GM18517 (cell line): ENCODE measurements around the gene ZNF417.
"Not testable (repeated sequence)": the region's sequence is repeated elsewhere in the genome, so short reads cannot be mapped to it uniquely, and the experiment has no call there.

Experiments used
- ATAC-seq: cut with Tn5 transposase; IDR thresholded peaks from one replicate; pipeline ENCODE4 v1.9.1; 2021; ENCODE audit warnings: mild to moderate bottlenecking, moderate library complexity; ENCODE audit not compliant: unreplicated experiment

The ZNF417 gene

DNA sequence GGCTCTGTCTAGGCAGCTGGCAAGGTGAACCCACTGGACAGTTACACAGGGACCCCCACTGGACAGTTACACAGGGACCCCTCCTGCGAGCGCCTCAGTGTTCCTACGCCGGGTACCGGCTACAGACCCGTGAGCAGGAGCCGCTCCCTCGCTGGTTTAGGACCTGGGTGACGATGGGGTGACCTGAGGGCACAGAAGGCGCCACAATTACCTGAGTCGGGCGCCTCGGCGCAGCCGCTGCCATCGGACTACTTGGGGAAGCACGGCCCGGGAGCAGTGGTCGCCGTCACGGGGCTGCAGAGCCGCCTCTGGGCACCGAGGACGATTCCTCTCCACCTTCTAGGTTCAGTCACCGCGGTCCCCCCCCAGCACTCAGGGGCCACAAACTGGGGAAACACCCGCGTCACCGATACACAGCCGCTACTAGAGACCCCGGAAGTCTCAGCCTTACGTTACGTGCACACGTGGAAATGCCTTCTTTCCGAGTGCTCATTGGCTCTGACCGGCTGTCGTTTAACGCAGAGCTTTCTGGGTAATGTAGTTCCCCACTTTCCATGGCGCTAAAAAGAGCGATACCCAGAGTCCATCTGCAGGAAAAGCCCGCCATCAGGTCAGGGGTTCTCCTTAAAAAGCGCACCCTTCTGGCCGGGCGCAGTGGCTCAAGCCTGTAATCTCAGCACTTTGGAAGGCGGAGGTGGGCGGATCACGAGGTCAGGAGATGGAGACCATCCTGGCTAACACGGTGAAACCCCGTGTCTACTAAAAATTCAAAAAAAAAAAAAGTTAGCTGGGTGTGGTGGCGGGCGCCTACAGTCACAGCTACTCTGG is at the start of gene ZNF417:
ZNF417 (minus strand) TSS at position 425 of the 828 bp plus-strand sequence; CDS start at position 244, 181 bp downstream.
- peak; percentile 94 for ATAC-seq

DNA sequence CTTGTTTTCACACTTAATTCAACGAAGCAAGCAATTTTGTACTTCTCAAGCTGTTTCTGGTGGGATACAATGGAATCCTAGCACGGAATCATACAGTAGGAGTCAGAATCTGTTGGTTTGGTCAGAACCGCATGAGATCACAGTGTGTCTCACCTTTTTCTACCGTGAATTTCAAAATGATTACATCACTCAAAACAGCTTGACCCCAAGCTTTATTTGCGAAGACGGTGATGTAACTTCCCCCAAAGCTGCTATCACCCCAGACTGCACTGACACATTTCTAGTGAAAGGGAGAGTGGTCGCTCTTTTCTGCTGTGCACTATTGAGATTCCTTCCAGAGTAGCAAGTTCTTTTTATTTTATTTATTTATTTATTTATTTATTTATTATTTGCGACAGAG is 48.4 kb upstream of the ZNF417 start:
- no peak for ATAC-seq

DNA sequence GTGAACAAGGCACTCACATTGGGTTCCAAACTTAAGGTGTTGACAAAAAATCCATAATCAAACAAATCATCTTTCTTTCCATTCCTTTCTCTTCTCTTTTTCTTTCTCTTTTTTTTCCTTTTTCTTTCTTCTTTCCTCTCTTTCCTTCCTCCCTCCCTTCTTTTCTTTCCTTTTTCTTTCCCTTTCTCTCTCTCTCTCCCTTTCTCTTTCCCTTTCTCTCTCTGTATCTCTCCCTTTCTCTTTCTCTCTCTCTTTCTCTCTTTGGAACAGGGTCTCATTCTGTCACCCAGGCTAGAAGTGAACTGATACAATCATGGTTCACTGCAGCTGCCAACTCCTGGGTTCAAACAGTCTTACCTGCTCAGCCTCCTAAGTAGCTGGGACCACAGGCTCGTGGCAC is 45.4 kb upstream of the ZNF417 start:
- ATAC-seq = no peak

DNA sequence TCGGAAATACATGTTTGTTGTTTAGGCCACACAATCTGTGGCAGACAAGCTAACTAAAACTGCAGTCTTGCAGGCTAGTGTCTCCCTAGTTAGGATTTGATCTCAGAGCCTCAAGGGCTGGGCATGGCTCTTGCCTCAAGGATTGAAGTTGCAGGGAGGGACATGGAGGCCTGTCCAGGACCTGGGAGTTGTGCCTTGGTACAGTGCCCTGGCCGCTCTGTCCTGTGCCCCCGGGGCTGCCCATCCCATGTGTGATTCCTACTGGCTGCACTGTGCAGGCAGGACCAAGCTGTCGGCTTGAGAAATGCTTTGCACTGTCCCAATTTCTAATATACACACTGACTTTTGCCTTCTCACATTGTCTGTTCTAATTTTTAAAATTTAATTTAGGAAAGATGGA is 38.6 kb upstream of the ZNF417 start:
- no peak for ATAC-seq

DNA sequence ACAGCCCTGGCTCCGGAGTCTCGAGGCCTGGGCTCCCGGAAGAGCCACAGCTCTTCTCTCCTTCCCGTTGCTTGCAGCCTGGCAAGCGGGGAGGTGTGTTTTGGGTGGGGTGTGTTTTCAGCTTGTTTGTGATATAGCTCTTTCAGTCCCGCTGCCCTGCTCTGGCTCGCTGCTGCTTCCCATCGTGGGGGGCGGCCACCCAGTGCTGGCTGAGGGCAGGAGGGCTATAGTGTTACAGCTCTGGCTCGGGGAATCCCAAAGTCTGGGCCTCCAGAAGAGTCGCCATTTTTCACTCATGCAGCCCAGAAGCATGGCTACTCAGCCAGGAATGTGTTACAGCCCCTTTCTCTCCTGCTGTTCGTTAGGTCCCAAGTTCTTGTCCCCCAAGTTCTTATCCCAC is 33.3 kb upstream of the ZNF417 start:
- ATAC-seq = no peak

DNA sequence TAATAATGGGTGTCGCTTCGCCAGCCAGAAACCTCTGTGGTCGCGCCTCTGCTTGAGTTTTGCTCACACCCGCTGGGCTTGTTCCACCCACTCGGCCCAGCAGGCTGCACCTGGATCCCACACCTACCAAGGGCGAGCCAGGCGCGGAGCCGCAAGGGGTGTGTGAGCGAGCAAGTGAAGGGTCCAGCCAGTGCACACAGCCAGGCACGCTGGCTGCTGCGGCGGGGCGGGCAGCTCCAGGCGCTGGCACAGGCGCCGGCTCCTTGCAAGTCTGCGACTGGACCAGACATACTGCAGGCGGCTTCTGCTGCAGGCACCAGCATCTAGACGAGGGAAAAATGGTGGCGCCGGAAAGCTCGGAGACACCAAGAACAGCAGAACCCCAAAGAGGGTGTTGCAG is 32.9 kb upstream of the ZNF417 start:
- ATAC-seq = no peak

DNA sequence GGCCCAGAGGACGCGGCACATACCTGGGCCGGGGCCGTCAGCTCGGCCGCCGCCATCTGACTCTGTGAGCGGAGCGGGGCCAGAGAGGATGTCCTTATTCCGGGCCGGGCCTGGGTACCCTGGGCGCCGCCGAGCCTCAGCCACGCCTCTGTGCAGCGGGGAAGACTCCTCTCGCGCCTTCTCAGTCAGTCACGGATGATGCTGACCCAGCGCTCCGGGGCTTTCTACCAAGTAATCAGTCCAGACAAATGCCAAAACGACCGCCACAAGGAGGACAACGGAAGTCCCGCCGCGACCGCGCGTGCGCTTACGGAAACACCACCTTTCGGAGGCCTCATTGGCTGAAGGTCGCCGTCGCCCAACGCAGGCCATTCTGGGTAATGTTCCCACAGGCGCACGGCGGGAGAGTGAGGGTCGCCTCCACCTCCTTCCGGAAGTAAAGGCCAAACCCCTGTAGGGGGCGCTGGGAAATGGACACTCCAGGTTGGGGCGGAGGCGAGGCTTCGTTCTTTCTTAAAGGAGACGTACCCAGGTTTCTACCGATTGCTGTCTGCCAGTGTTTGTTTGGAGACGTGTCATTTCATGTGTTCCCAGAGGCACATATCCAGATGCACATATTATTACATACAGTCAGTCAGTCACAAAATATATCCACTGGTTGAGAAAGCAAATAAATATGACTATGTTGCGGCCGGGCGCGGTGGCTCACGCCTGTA is 31.2 kb upstream of the ZNF417 start, which contains the start of gene ZNF256:
ZNF256 (minus strand) TSS at position 288 of the 716 bp plus-strand sequence; CDS start at position 56, 232 bp downstream.
- ATAC-seq = peak; percentile 85

DNA sequence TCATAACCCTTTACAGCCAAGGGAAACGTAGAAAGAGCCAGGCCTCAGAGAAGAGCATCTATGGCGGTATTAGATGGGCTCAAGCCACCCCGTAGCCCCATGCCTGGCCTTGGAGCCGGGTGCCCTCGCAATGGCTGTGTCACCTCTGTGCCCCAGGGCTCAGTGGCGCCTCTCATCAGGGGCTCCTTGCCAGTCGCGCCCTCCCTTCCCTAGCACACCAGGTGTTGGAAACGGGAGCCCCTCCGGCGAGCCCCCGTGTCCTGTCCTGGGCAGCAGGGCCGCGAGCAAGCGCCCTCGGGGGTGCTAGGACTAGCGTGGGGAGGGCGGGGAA is 30.7 kb upstream of the ZNF417 start:
- no peak for ATAC-seq

DNA sequence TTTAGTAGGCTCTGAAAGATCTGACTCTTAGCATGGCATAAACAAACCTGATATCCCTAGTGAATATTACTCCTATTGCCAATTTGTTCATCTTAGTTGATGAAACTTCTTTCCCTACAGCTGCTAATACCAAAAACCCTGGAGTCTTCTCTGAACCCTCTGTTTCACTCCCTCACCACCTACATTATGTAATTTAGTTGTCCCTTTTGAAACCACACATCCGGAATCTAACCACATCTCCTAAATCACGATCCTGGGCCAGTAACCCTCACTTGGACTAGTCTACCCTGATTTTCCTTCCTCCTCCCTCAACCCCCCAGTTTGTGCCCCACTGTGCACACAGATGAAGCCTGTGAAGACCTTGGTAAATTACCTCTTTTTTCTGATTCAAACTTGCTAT is 29.9 kb upstream of the ZNF417 start:
- no peak for ATAC-seq

DNA sequence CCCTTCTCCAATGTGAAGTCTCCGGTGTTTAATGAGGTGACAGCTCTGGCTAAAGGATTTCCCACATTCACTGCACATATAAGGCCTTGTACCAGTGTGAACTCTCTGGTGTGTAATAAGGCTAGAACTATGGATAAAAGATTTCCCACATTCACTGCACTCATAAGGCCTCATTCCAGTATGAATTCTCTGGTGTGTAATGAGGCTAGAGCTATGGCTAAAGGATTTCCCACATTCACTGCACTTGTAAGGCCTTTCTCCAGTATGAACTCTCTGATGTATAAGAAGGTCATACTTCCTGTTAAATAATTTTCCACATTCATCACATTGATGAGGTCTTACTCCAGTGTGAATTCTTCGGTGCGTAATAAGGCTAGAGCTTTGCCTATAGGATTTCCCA is 25.2 kb upstream of the ZNF417 start:
- ATAC-seq = no peak

DNA sequence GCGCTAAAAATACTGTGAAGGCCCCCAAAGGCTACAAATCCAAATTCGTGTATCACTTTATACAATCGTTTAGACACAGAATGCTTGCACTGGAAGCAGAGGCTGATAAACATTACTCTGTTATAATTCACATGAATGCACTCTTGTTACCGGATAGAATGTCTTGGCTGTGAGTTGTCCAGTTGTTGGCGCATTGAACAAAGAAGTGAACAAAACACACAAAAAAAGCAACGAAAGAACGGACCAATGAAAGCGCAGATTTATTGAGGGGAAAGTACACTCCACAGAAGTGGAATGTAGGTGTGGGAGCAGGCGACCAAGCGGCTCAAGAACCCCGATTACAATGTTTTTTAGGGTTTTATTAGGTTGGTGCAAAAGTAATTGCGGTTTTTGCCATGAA is 19.3 kb upstream of the ZNF417 start:
- no peak for ATAC-seq

DNA sequence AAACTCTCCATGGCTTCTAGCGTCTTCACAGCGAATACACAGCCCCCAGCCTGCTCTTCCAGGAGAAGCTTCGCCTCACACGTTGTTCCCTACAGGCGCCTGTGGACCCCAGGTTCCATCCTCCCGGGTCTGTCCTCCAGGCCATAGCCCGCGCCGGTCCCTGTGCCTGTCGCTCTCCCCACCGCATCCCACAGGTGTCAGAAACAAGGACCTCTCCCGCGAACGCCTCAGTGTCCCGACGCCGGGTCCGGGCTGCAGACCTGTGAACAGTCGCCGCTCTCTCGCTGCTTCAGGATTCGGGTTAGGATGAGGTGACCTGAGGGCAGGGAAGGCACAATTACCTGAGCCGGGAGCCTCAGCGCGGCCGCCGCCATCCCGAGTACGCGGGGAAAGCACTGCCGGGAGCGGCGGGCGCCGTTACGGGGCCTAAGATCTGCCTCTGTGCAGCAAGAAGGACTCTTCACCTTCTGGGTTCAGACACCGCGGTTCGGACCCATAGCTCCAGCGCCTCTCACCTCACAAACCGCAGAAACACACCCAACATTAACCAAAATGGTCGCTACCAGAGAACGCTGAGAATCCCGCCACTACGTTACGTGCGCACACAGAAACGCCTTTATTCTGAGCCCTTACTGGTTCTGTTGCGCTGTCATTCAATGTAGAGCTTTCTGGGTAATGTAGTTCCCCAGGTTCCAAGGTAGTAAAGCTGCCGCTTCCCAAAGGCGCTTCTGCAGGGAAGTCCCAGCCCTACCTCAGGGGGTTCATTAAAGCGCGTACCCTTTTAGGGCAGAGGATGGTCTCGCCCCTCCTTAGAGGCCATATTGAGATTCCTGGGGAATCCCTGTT is 18.7 kb upstream of the ZNF417 start, which contains the start of gene ZNF418:
ZNF418 (minus strand) TSS at position 583 of the 846 bp plus-strand sequence. CDS start 1,580 bp downstream, outside the sequence.
- peak; percentile 70 for ATAC-seq

DNA sequence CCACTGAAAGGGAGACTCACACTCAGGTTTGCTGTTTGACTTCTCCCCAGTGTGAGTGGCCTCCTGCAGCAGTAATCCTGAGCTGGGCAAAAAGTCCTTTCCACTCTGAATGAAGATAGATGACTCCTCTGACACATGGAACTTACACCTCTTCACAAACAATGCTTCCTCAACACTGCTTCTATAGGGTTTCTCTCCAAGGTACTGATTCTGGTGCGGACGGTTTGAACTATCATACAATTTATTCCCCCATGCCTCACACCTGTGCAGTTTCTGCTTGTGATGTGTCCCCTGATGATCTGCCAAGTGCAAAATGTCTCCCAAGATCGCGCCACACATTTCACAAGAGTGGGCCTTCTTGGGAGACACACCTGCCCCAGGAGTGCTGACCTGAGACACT is 11.2 kb upstream of the ZNF417 start:
- ATAC-seq = no peak

DNA sequence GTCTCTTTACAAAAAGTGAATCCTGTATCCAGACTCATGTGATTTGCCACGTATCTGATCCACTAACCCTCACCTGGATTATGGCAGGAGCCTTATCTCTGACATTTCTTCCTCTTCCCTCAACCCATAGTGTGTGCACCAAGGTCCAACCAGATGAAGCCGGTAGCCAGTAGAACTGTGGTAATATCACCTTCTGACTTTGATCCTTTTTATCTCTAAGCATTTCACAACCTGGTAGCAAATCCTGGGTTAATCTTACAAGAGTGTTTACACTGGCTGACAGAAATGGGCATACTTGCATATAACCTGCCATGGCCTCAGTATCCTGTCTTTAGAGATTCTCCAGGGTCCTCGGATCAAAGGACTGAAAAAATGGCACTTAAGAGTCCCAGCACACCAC is 1.9 kb downstream of the ZNF417 start:
- no peak for ATAC-seq

DNA sequence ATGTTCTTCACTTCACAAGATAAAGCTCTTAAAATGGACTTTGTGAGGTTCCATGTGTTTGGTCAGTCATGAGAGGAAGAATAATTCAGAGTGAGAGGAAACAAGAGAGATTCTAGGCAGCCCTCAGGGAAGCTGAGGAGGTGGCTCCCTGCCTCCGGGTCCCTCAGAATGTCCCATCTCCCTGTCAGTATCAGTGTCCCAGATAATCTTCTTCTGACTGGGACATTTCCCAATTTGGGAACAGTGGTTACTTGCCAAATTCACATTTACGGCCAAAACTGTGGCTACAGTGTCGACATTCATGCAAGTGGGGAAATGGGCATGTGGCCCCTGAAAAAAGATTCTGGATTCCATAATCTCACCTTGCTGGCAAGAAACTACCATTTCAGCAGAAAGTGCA is 9.0 kb downstream of the ZNF417 start:
- ATAC-seq = no peak

DNA sequence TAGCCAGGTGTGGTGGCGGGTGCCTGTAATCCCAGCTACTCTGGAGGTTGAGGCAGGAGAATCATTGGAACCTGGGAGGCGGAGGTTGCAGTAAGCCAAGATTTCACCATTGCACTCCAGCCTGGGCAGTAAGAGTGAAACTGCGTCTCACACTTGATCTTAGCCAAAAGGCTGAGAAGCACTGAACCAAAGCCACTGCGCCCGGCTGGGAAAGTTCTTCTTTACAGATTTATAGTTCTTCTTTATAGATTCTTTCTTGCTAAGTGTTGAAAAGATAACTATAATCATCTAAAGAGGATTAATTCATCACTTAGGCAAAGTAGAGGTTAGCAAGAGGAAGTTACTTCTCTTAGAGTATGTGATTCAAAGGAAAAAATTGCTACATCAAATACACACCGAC is 11.1 kb downstream of the ZNF417 start:
- no peak for ATAC-seq

DNA sequence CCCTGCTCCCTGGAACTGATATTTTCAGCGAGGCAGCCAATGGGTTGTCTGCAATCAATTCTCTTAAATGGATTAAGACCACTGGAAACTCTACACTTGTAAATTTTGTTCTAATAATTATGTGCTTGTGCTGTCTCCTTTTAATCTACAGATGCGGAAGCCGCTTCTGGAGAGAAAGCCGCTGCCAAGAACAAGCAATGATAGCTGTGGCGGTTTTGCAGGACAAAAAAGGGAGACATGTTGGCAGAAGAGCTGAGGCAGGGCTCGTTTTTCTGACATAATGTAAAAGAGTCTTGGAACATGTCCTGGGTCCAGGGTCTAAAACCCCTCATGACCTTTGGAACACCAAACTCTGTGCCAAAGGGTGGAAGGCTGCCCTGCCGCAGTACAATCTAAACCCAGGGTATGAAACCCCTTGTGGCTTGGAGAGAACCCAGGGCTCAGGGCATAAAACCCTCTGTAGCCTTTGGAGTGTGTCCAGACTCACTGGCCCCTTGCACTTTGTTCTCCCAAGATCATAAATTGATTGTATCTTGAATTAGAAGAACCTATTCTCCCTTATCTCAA is 12.7 kb downstream of the ZNF417 start:
- no peak for ATAC-seq

DNA sequence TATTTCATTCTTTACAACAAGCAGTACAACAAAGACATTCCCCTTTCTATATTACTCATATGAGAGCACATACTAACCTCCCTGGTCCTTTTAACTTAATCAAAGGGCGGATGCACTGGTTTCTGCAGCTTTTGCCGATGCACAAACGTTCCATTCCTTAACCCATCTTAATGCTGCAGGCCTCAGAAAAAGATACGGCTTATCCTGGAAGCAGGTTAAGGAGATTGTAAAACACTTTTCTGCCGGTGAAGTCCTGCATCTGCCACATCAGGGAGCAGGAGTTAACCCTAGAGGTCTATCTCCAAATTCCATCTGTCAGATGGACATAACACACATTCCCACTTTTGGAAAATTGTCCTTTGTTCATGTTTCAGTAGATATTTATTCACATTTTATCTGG is 16.1 kb downstream of the ZNF417 start:
- ATAC-seq = no peak

DNA sequence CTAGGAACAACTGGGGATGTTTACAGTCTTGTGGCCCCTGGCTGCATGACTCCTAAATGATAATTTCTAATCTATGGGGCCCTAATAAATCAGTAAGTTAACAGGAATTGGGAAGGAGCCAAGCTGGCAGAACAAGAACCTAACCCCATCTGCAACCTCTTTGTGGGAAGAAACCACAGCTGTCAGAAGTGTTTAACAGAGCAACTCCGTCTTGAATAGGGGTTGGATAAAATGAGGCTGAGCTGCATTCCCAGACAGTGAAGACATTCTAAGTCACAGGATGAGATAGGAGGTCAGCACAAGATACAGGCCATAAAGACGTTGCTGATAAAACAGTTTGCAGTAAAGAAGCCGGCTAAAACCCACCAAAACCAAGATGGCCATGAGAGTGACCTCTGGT is 25.7 kb downstream of the ZNF417 start:
- ATAC-seq = not testable (repeated sequence)

DNA sequence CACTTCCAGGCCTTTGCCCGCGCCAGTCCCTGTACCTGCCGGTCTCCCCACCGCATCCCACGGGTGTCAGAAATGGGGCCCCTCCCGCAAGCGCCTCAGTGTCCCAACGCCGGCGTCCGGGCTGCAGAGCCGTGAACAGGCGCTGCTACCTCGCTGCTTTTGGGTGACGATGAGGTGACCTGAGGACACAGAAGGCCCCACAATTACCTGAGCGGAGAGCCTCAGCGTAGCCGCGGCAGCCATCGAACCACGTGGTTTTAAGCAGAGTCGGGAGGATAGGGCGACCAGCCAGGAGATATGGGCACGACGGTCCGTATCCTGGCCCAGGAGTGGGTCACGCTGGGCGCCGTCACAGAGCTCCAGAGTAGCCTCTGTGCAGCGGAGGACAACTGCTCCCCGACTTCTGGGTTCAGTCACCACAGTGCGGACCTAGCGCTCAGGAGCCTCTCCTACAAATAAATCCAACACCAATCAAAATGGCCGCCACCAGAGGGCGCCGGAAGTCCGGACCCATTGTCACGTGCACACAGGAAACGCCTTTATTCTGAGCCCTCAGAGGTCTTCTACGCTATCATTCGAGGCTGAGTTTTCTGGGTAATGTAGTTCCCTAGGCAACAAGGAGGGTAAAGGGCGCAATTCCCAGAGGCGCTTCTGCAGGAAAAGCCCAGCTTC is 27.7 kb downstream of the ZNF417 start, which contains the start of gene ZNF814:
ZNF814 (minus strand) TSS at position 478 of the 672 bp plus-strand sequence; CDS start at position 243, 235 bp downstream.
- ATAC-seq = peak; percentile 76
